Left colon (tissue), 2 donors: ENCODE results near the gene PRCC. TPM values are rescaled to one million over a fixed set of nuclear protein-coding genes. Genes with fewer than 3 reads are reported as not detected.

ENCODE experiments used
- ATAC-seq: fragments of 200-7000 bp; cut with Tn5 transposase; one replicate; pipeline ENCODE4 v1.9.1; 2020; ENCODE audit warnings: mild to moderate bottlenecking, moderate library complexity
- DNase-seq, 2 donors: peaks; one replicate each; pipeline ENCODE4 v3.0.0-alpha.2; 2020
- intact Hi-C, 2 donors: fragments of 100-400 bp; cut with DNase I in 1 of 2; cut with micrococcal nuclease in 1 of 2; formaldehyde crosslinking; loops; one replicate each; pipeline versions ENCODE4 v1.11.2 to v1.14.0; 2022; cut with DNase I, micrococcal nuclease
- total RNA-seq, 2 donors: library from RNA; stranded (reverse); fragmentation: NEBNext Ultra II Directional; extraction: Animal tissue kit (Norgen Biotek cat#: 25700); gene quantifications; one replicate each; pipeline ENCODE4 v1.2.1, GENCODE V29; 2021
- donor health status: DM: no; HTN: no; CAD: no.
- donor health status: DM: yes; HTN: yes; CAD: no.

Gene PRCC
- total RNA-seq, 2 donors from 2014 or later = 51.2 to 59.6 TPM

DNA sequence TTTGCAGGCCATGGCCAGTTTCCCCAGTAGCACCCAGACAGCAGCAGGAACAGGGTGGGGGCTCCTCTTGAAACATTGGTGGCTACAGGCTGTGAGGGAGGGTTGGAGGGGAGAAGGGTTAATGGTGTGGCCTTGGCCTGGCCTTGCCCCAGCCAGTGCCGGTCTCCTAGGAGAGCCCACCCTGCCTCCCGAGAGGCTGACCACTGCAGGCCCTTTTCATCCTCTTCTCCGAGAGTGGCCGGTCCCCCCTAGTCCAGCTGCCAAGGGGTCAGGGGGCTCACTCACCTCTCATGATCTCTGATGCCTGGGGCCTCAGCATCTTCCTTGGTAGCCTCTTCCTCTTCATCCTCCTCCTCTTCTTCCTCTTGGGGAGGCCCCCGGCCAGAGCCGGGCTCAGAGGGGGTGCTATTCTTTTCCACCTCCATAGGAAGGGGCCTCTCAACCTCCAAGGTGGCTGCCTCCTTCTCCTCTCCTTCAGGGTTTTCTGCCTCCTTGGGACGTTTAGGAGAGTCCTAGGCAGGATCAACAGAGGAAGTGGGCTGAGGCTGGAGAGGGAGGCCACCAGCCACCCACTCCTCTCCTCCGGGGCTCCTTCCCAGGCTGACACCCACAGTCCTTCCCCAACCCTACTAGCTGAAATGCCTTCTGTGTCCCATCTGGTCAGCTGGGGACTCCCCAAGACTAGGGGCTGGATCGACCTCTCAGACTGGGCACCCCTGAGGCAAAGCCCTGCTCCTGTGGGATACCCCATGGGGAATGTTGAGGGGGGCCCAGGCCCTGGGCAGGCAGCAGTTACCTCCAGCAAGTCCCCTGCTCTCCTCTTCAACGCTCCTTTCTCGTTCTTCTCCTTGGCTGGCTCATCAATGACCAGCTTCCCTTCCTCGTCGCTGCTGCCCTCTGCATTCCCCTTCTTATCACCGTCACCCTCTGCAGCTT, 23.7 kb upstream of the PRCC start:
- ATAC-seq = no peak
- no peak for DNase-seq
- intact Hi-C loops = no loop called here

DNA sequence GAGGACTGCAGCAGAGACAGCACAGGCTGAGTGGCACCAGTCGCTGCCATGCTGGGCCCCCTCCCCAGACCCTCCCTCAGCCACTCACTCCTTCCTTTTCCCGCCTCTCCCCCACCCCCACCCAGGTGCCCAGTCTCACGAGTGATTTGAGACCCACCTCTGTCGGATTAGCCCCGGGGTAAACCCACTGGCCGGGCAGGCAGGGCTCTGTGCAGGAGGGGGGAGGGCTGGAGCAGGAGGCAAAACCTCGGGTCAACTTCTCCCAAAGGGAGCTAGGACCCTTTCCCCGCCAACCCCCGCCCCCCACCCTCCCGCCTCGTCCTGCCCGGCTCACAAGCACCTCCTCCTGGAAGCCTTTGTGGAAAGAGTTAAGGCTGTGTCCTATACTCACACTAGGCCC, 23.0 kb upstream of the PRCC start:
- intact Hi-C loops = no loop called here
- DNase-seq (no peak), ATAC-seq (no peak)

- intact Hi-C loops = no loop called here
- ATAC-seq = no peak
- no peak for DNase-seq
Observed at GRCh38 chr1:156744786-156745419, 22.4 kb upstream of the PRCC start.

DNA sequence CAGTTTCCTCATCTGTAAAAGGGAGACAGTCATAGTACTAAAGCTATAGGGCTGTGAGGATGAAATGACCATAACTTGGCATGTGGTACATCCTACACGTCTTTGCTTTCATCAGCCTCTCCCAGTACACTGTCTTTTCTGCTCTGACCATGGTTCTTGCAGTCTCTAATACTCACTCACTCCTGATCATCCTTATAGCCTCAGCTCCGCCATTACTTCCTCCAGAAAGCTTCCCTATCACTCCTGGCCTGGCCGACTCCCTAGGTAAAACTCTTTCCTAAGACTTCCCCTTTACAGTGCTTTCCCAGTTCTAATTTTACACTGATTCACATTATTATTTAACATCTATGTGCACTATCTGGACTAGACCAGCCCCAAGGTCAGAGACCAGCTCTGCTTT, 21.5 kb upstream of the PRCC start:
- no peak for DNase-seq
- intact Hi-C loops = no loop called here
- ATAC-seq = no peak

- DNase-seq (no peak), ATAC-seq (no peak)
- intact Hi-C loops = no loop called here
Observed at GRCh38 chr1:156746406-156746727, 21.0 kb upstream of the PRCC start.

DNA sequence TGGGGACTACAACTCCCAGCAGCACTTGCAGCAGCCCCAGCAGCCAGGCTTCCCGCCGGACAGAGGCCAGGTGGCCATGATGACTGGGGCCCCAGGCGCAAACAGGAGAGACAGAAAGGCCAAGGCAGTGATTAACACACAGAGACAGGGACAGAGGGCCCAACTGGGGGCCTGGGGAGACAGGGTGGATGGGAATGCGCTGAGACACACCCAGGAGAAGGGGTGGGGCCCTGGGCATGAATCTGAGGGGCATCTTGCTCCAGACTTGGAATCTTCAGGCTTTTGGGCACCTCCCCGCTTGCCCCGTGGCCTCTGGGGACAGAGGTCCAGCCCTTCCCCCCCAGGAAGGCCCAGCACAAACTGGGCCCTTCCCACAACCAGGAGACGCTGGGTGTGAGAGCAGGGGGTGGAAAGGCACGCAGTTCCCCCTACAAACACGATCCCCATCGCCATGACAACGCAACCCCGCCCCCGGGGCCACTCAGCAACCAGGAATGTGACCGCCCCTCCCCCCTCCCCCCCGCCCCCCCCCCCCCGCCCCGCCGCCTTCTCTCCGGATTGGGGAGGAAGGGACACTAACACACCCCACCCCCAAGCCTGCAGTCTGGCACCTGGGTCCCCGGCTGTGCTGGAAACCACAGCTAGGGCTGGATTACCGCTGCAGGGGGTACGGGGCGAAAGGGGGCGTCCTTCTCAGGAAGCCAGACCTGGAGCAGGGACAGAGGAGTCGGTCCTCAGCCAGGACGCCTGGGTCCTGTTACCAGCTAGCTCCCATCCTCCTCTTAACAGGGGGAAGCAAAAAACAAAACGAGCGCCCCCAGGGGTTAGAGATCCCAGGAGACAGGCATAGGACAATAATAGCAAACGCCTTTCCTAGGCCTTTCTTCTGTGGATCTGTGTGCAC, 20.4 kb upstream of the PRCC start:
- DNase-seq (peak; percentile 93 to 95), ATAC-seq (peak; percentile 30)
- intact Hi-C loops = no loop called here

DNA sequence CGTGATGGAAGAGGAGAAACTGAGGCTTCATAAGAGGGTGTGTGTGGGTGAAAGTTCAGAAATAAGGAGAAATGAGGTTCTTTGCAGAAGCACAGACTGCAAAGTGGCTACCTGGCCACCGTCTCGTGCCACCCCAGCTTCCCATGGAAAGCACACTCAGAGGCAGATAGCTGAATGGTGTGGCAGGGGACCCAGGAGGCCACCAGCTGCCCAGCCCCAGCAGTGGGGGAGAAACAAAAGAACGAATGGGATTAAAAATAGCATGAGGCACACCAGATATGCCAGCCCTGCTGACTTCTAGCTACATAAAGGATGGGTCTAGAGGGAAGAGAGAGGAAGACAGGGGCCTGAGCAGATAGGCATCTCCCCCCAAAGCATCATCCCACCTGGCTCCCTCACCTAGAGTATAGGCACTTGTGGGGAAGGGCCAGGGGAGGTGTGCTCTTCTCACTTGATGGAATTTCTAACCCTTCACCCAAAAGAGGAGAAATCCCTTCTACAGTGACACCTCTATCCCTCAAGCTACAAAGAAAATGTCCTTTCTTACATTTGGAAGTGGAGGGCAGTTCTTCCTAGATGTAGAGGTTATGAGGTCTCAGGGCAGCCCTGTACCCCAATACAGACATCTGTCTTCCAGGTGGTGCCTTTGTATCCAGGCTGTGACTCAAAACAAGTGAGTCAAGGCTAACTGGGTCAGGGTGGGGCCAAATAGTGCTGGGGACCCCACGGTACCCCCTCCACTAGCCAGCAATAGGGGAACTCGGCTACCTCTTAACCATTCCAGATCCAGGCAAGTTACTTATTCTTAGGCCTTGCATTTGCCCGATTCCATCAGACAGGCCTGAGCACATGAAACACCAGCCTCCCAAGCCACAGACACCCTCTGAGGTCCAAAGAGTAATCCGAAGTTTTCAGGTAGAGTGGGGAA, 19.3 kb upstream of the PRCC start:
- intact Hi-C loops = no loop called here
- ATAC-seq (no peak), DNase-seq (no peak)

- DNase-seq (peak; percentile 76 to 81), ATAC-seq (peak; percentile 44)
- intact Hi-C loops = no loop called here
Observed at GRCh38 chr1:156748670-156749418, 18.5 kb upstream of the PRCC start.

DNA sequence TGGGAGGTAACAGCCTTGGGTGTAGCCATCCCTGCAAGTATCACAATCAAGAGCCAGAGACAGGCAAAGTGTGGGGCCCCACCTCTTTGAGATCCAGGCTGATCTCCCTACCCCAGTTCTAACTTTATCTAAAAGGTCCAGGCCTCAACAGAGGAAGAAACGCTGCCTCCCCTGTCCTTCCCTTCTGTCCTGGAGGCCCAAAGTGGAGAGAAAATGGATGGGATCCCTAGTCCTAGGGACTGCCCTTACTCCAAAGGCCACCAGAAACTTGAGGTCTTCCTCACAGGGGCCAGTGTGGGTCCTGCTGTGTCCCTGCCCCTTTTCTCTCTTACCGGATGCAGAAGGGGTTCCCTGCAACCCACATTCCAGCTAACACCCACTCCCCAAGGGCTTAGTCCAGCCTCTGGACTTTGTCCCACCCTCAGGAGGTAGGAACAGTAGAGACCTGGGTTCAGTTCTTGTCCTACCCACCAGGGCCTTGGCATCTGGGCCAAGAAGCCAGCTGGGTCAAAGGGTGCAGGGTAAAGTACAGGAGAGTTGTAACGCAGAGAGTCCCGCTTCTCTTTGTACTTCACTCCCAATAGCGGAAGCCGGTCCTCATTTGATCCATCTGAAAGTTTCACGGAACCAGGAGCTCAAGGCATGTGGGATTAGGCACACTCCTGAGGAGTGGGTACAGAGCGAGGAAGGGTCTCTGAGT, 17.8 kb upstream of the PRCC start:
- intact Hi-C loops = no loop called here
- DNase-seq (peak; percentile 67 to 80), ATAC-seq (peak; percentile 54)

- peak; percentile 33 for ATAC-seq
- intact Hi-C loops = no loop called here
Observed at GRCh38 chr1:156750191-156750672, 17.1 kb upstream of the PRCC start.

GRCh38 chr1:156750711-156751450, 16.5 kb upstream of the PRCC start:
- no peak for ATAC-seq
- peak; percentile 43 to 63 for DNase-seq
- intact Hi-C loops = no loop called here

More at GRCh38 chr1:156750191-156750672, 17.1 kb upstream of the PRCC start:
- peak; percentile 72 to 80 for DNase-seq

GRCh38 chr1:156751451-156751756, 15.9 kb upstream of the PRCC start, which contains the start of gene HDGF:
HDGF (minus strand) TSS chr1:156751675; CDS start chr1:156751429, 246 bp downstream.
- no peak for ATAC-seq
- DNase-seq = no peak
- intact Hi-C loops = no loop called here

DNA sequence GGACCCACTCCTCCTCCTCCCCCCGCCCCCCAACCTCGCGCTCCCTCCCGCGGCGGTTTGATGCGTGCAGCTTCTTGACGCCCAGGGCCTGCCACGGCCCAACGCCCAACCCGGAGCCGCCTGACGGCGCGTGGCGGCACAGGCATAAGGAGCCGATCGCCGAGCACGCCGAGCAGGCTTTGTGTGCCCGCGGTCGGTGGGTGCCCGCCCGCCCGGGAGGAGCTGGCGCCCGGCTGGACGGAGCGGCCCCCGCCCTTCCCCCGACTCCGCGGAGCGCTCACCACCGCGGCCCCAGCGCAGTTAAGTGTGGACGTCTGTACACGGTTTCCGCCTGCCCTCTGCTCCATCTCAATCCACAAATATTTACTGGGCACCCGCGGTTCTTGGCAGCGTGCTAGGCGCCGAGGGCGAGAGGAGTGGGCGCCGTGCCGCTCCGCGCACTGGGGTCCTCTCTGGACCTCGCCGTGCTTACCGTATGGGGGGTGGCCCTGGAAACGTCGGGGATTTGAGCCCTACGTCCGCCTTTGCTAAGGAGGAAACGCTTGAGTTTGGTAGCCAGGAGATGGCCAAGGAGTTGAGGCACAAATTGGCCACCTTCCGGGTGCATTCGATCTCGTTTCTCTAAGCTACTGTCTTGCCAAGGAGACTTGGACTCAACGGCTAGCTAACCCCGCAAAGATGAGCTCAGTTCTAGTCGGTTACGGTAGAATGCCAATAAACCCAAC, 15.4 kb upstream of the PRCC start:
- intact Hi-C loops = no loop called here
- DNase-seq (peak; percentile 97 to 98), ATAC-seq (peak; percentile 68)

GRCh38 chr1:156752843-156753482, 14.4 kb upstream of the PRCC start:
- intact Hi-C loops = no loop called here
- DNase-seq (no peak), ATAC-seq (no peak)

- DNase-seq = no peak
- ATAC-seq = no peak
- intact Hi-C loops = no loop called here
Observed at GRCh38 chr1:156754219-156754618, 13.1 kb upstream of the PRCC start.
